RWPE1 (cell line): ENCODE data around the gene KRT222.

Source experiments
- CTCF ChIA-PET: fragments of 350-600 bp; sonication (Branson Sonifier 250); formaldehyde crosslinking; extraction: SDS; loops from one replicate; lab custom pipeline; 2021; lab: Yijun Ruan, JAX
- POLR2A ChIA-PET: fragments of 400-600 bp; formaldehyde crosslinking; extraction: SDS; loops from one replicate; lab custom pipeline; 2020; ENCODE audit warnings: antibody characterized with exemption; ENCODE audit not compliant: low non-redundant PET; lab: Yijun Ruan, JAX
- DNase-seq: peaks from one replicate; pipeline ENCODE4 v3.0.0; 2012; ENCODE audit warnings: low spot score
- H3K27ac ChIP-seq: fragments of 450-650 bp; 2 replicates; pipeline ENCODE4 v1.5.1; 2017
- CTCF ChIP-seq: fragments of 450-650 bp; conservative IDR thresholded peaks from 2 replicates; pipeline ENCODE4 v1.5.1; 2017; ENCODE audit warnings: low read depth, mild to moderate bottlenecking

KRT222 gene

GRCh38 chr17:40637931-40638330 lies 27.0 kb downstream of the KRT222 start:
- CTCF ChIA-PET: interaction anchor here (1.1 kb wide), 1 partner anchor 18 kb away, joined by 4 read pairs; no protein-coding TSS in a partner anchor
- no peak overlapping the region for H3K27ac ChIP-seq
- no peak for DNase-seq
- no peak for TF ChIP-seq CTCF
- POLR2A ChIA-PET: no interaction called here

GRCh38 chr17:40633871-40634270 lies 31.1 kb downstream of the KRT222 start:
- CTCF ChIA-PET: interaction anchor here (0.6 to 1.1 kb wide), 2 partner anchors 18 to 127 kb away, joined by 3 read pairs; no protein-coding TSS in a partner anchor
- TF ChIP-seq CTCF: no peak
- no peak for DNase-seq
- H3K27ac ChIP-seq: no peak overlapping the region
- POLR2A ChIA-PET: no interaction called here

- ChIA-PET CTCF (no interaction called here), POLR2A (no interaction called here)
- H3K27ac ChIP-seq: no peak overlapping the region
- no peak for DNase-seq
- TF ChIP-seq CTCF: no peak
Measured at GRCh38 chr17:40632216-40632615, 32.8 kb downstream of the KRT222 start.

GRCh38 chr17:40629842-40630241 lies 35.1 kb downstream of the KRT222 start:
- ChIA-PET POLR2A (interaction anchor here (0.5 kb wide), 1 partner anchor 19 kb away, joined by 3 read pairs; no protein-coding TSS in a partner anchor), CTCF (no interaction called here)
- no peak for TF ChIP-seq CTCF

GRCh38 chr17:40625311-40625710 lies 39.7 kb downstream of the KRT222 start:
- no peak for TF ChIP-seq CTCF
- H3K27ac ChIP-seq: no peak overlapping the region
- CTCF ChIA-PET: interaction anchor here (0.5 to 0.7 kb wide), 5 partner anchors 8 to 797 kb away, joined by 3 to 4 read pairs (median 4); no protein-coding TSS in a partner anchor
- no peak for DNase-seq
- POLR2A ChIA-PET: no interaction called here

More at GRCh38 chr17:40629842-40630241, 35.1 kb downstream of the KRT222 start:
- H3K27ac ChIP-seq: no peak overlapping the region
- no peak for DNase-seq

- POLR2A ChIA-PET: no interaction called here
- DNase-seq: no peak
- CTCF ChIA-PET: interaction anchor here (0.6 to 0.7 kb wide), 2 partner anchors 8 to 99 kb away, joined by 3 to 4 read pairs; no protein-coding TSS in a partner anchor
- TF ChIP-seq CTCF: no peak
- no peak overlapping the region for H3K27ac ChIP-seq
Measured at GRCh38 chr17:40623419-40624210, 41.4 kb downstream of the KRT222 start.
